Smooth muscle cell (in vitro differentiated cells): ENCODE measurements around the gene PITPNM3. TPM values are rescaled to one million over a fixed set of nuclear protein-coding genes. Genes with fewer than 3 reads are reported as not detected.

Source experiments
- DNase-seq: peaks from one replicate; lab custom pipeline; 2025; ENCODE audit not compliant: unreplicated experiment; lab: John Stamatoyannopoulos, UW
- H2AFZ ChIP-seq: fragments of 200-600 bp; sonication (generic); 2 replicates; pipeline ENCODE4 v1.6.0; 2016; ENCODE audit warnings: antibody characterized with exemption, low read depth, mild to moderate bottlenecking
- H3F3A ChIP-seq: fragments of 200-600 bp; sonication (generic); 2 replicates; pipeline ENCODE4 v1.6.0; 2017; ENCODE audit warnings: antibody characterized with exemption, low read depth
- H3K27ac ChIP-seq: fragments of 200-600 bp; sonication (generic); 2 replicates; pipeline ENCODE4 v1.5.1; 2016; ENCODE audit warnings: low read depth, mild to moderate bottlenecking
- H3K27me3 ChIP-seq: fragments of 200-600 bp; sonication (generic); 2 replicates; pipeline ENCODE4 v1.6.1; 2016; ENCODE audit warnings: low read depth, mild to moderate bottlenecking
- H3K36me3 ChIP-seq: fragments of 200-600 bp; sonication (generic); 2 replicates; pipeline ENCODE4 v1.5.1; 2016; ENCODE audit warnings: low read depth
- H3K4me1 ChIP-seq: fragments of 200-600 bp; sonication (generic); 2 replicates; pipeline ENCODE4 v1.5.1; 2016; ENCODE audit warnings: low read depth
- H3K4me2 ChIP-seq: fragments of 200-600 bp; sonication (generic); 2 replicates; pipeline ENCODE4 v1.6.0; 2016; ENCODE audit warnings: mild to moderate bottlenecking
- H3K4me3 ChIP-seq: fragments of 200-600 bp; sonication (generic); 2 replicates; pipeline ENCODE4 v1.5.1; 2016; ENCODE audit warnings: mild to moderate bottlenecking
- H3K79me2 ChIP-seq: fragments of 200-600 bp; sonication (generic); 2 replicates; pipeline ENCODE4 v1.6.0; 2016; ENCODE audit warnings: low read depth, mild to moderate bottlenecking
- H3K9ac ChIP-seq: fragments of 200-600 bp; sonication (generic); 2 replicates; pipeline ENCODE4 v1.6.0; 2016; ENCODE audit warnings: low read depth
- H3K9me3 ChIP-seq: fragments of 200-600 bp; sonication (generic); replicated peaks from 2 replicates; pipeline ENCODE4 v1.5.1; 2016; ENCODE audit warnings: low read depth
- H4K20me1 ChIP-seq: fragments of 200-600 bp; sonication (generic); 2 replicates; pipeline ENCODE4 v1.6.0; 2016; ENCODE audit warnings: low read depth
- CTCF ChIP-seq: fragments of 200-600 bp; sonication (generic); IDR thresholded peaks from 2 replicates; pipeline ENCODE4 v1.5.1; 2017; ENCODE audit warnings: borderline replicate concordance, mild to moderate bottlenecking, antibody characterized with exemption; ENCODE audit not compliant: insufficient read depth, poor library complexity, severe bottlenecking
- WGBS: methylation state at CpG from one replicate; pipeline ENCODE4 v1.1.7; 2016; ENCODE audit warnings: low lambda C conversion rate; 5-methylcytosine and 5-hydroxymethylcytosine counted together
- polyA plus RNA-seq: library from polyadenylated mRNA; unstranded; fragments of >200 nt; fragmentation: Nextera tagmentation; extraction: Ambion mirVana; gene quantifications from 2 replicates; pipeline ENCODE4 v1.2.1, GENCODE V29; 2016
- total RNA-seq: library from RNA; depleted of rRNA; stranded (reverse); fragments of >200 nt; gene quantifications from 2 replicates; pipeline ENCODE4 v1.2.3, GENCODE V29; 2014

The PITPNM3 gene
- total and polyA plus RNA-seq, 2 experiments from 2014 or later, result 2.4 to 2.6 TPM

GRCh38 chr17:6429266-6429665 lies 127.1 kb downstream of the PITPNM3 start:
- no peaks in the 10 kb centered on the region for H3K9me3 ChIP-seq
- H3K36me3 ChIP-seq, result no peaks in the 10 kb centered on the region
- DNase-seq, result no peak
- H3F3A ChIP-seq, result no peaks in the 10 kb centered on the region
- H3K27me3 ChIP-seq, result no peaks in the 10 kb centered on the region
- H4K20me1 ChIP-seq, result no peaks in the 10 kb centered on the region
- peaks cover 5% of the 10 kb centered on the region for H3K4me1 ChIP-seq
- no peak overlapping the region for H3K9ac ChIP-seq
- no peak overlapping the region for H3K27ac ChIP-seq
- H3K4me3 ChIP-seq, result no peak overlapping the region
- no peaks in the 10 kb centered on the region for H3K79me2 ChIP-seq
- 86% methylated on average over 7 of the region's 7 CpGs for WGBS
- TF ChIP-seq CTCF, result no peak
- no peak overlapping the region for H2AFZ ChIP-seq
- H3K4me2 ChIP-seq, result no peak overlapping the region

GRCh38 chr17:6428207-6428965 lies 128.0 kb downstream of the PITPNM3 start:
- H2AFZ ChIP-seq, result no peak overlapping the region
- H3K27me3 ChIP-seq, result no peaks in the 10 kb centered on the region
- no peaks in the 10 kb centered on the region for H3K36me3 ChIP-seq
- no peak overlapping the region for H3K9ac ChIP-seq
- 93% methylated on average over 17 of the region's 17 CpGs for WGBS
- H3K79me2 ChIP-seq, result no peaks in the 10 kb centered on the region
- H4K20me1 ChIP-seq, result no peaks in the 10 kb centered on the region
- TF ChIP-seq CTCF, result no peak
- peaks cover 5% of the 10 kb centered on the region for H3K4me1 ChIP-seq
- no peak overlapping the region for H3K27ac ChIP-seq
- no peak for DNase-seq
- no peaks in the 10 kb centered on the region for H3K9me3 ChIP-seq
- H3K4me2 ChIP-seq, result no peak overlapping the region
- no peak overlapping the region for H3K4me3 ChIP-seq
- H3F3A ChIP-seq, result no peaks in the 10 kb centered on the region

- Histone ChIP-seq H3K27me3 (no peaks in the 10 kb centered on the region), H4K20me1 (no peaks in the 10 kb centered on the region), H3K79me2 (no peaks in the 10 kb centered on the region), H3K4me2 (no peak overlapping the region), H3K27ac (no peak overlapping the region), H2AFZ (no peak overlapping the region), H3K9ac (no peak overlapping the region), H3K4me3 (no peak overlapping the region), H3F3A (no peaks in the 10 kb centered on the region), H3K9me3 (no peaks in the 10 kb centered on the region), H3K36me3 (no peaks in the 10 kb centered on the region), H3K4me1 (peaks cover 5% of the 10 kb centered on the region)
- 86% methylated on average over 7 of the region's 7 CpGs for WGBS
- no peak for TF ChIP-seq CTCF
- no peak for DNase-seq
Observed at GRCh38 chr17:6427279-6427781, 129.0 kb downstream of the PITPNM3 start.
